Motor neuron (in vitro differentiated cells): ENCODE data around the gene EVI5. TPM values are rescaled to one million over a fixed set of nuclear protein-coding genes. Genes with fewer than 3 reads are reported as not detected.

Experiments
- ATAC-seq, 8 experiments: fragments of 200-7000 bp; cut with Tn5 transposase; replicated peaks in 6 of 8; 2 replicates each; pipeline ENCODE4 v1.8.0; 2021; ENCODE audit warnings: mild to moderate bottlenecking in 8 of 8, moderate library complexity in 8 of 8
- H3K27ac ChIP-seq, 2 donors: fragments of 250-450 bp; sonication (Bioruptor Pico); 2 replicates each; pipeline ENCODE4 v1.9.0; 2021; ENCODE audit warnings: antibody characterized with exemption in 2 of 2, mild to moderate bottlenecking in 2 of 2, moderate library complexity in 1 of 2
- H3K4me1 ChIP-seq, 2 donors: fragments of 250-450 bp; sonication (Bioruptor Pico); replicated peaks in 1 of 2; 2 replicates each; pipeline ENCODE4 v1.6.1; 2021; ENCODE audit warnings: antibody characterized with exemption in 2 of 2, mild to moderate bottlenecking in 2 of 2, moderate library complexity in 1 of 2
- H3K4me3 ChIP-seq, 5 donors: fragments of 250-450 bp; sonication (Bioruptor Pico); 2 replicates each; pipeline ENCODE4 v1.9.0; 2021; ENCODE audit warnings: antibody characterized with exemption in 5 of 5, mild to moderate bottlenecking in 5 of 5, moderate library complexity in 4 of 5
- WGBS, 10 experiments: fragments of 450-650 bp; shearing (Covaris generic); methylation state at CpG; one replicate each; pipeline ENCODE4 v1.0.0; 2022; 5-methylcytosine and 5-hydroxymethylcytosine counted together
- in situ Hi-C, 9 experiments: fragments of 400-800 bp; cut with MboI; loops; one replicate each; pipeline ENCODE4 v1.15.0; 2021; ENCODE audit warnings: low sequenced_read_pairs in 9 of 9, low pct_unique_long_range_greater_than_20kb in 2 of 9; ENCODE audit not compliant: unreplicated experiment in 9 of 9
- total RNA-seq, 8 experiments: library from RNA; unstranded; fragments of 300-600 nt; gene quantifications; 2 replicates each; pipeline versions ENCODE4 v1.2.3 to v1.2.4, GENCODE V29; 2022

The EVI5 gene
- total RNA-seq, 8 experiments from 2014 or later = 20.9 to 59.0 (median 30.2) TPM

DNA sequence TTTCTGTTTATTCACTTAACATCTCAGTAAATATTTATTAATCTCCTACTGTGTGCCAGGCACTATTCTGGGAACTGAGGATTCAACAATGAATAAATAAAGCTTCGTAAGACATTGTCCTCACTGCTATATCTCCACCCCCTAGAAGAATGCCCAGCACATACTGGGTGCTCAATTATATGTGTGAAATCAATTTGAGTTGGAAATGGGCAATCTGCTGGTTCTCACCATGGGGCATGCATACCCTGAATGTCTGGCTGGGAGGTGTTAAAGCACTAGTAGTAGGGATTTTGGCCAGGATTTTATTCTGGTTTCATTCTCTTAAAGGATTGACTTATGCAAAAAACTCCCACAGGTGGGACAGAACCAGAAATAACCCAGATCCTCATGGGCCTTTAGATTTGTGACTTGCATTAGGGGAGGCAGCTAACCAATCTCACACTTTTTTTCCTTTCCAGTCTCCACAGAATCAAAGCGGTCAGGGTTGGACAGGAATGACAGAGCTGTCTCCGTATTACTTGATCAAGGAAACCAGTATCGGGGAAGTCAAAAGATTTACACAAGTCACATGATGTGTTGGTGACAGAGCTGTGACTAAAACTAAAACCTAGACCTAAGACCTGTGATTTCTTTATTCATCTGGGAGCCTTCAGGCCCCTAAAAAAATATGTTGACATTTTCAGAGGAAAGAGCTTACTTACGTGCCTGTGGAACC, 311.0 kb downstream of the EVI5 start:
- H3K4me3 ChIP-seq = no peak overlapping the region
- 13 to 100% (median 81%) methylated on average over 1 to 5 of the region's 5 CpGs for WGBS, 10 experiments
- in situ Hi-C loops = no loop called here
- H3K27ac ChIP-seq = no peak overlapping the region
- ATAC-seq = no peak
- H3K4me1 ChIP-seq = no peaks in the 10 kb centered on the region

GRCh38 chr1:92470216-92470615, 314.7 kb downstream of the EVI5 start:
- Histone ChIP-seq H3K4me3 (no peak overlapping the region), H3K4me1 (no peaks in the 10 kb centered on the region), H3K27ac (no peak overlapping the region)
- 8 to 100% (median 83%) methylated on average over 1 of the region's 1 CpG for WGBS, 10 experiments
- no peak for ATAC-seq
- in situ Hi-C loops = no loop called here

DNA sequence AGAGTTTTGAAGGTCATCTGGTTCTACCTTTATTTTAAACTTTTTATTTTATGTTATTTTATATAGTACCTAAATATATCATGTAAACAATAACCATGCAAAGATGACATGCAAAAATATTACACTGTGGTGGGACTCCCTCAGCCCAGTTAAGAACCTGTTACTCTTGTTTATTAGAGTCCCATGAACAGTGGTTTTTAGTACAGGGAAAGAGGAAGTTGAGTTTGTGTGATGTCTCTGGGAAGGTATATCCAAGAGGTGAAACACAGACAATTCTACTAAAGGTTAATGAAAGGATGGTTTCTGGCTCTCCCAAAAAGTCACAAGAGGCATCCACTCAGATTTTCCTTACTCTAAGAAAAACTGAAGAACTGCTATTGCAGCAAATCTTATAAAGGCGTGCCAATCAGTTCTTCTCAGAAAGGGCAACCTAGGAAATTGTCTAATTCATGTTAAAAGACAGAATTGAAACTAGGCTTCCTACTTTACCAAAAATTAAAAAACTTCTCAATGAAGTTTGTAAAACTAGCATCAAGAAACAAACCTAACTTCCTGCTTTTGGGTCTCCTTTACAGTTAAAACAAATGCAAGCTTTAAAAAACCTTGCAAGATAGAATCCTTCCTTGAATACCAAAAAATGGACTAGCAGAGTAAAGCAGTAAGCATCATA, 318.1 kb downstream of the EVI5 start:
- WGBS, 10 experiments = 50 to 100% (median 88%) methylated on average over 1 of the region's 1 CpG; no CpG with 5 or more reads in 3 of the 10 experiments
- H3K4me3 ChIP-seq = no peak overlapping the region
- H3K4me1 ChIP-seq = no peaks in the 10 kb centered on the region
- no peak for ATAC-seq
- H3K27ac ChIP-seq = no peak overlapping the region
- in situ Hi-C loops = no loop called here

- Histone ChIP-seq H3K4me3 (no peak overlapping the region), H3K4me1 (no peaks in the 10 kb centered on the region), H3K27ac (no peak overlapping the region)
- 80 to 100% (median 100%) methylated on average over 1 of the region's 1 CpG; no CpG with 5 or more reads in 4 of the 10 experiments for WGBS, 10 experiments
- in situ Hi-C loops = no loop called here
- ATAC-seq = no peak
These were observed 319.7 kb downstream of the EVI5 start for GRCh38 chr1:92465256-92465647.

- in situ Hi-C loops = no loop called here
- no peak for ATAC-seq
- Histone ChIP-seq H3K4me1 (no peaks in the 10 kb centered on the region), H3K27ac (no peak overlapping the region), H3K4me3 (no peak overlapping the region)
- WGBS, 10 experiments = 90 to 100% (median 100%) methylated on average over 1 to 3 of the region's 4 CpGs; no CpG with 5 or more reads in 4 of the 10 experiments
These were observed 320.2 kb downstream of the EVI5 start for GRCh38 chr1:92464588-92465255.

GRCh38 chr1:92461364-92462097, 323.4 kb downstream of the EVI5 start:
- WGBS, 10 experiments = 48 to 98% (median 83%) methylated on average over 1 to 5 of the region's 5 CpGs
- no peak overlapping the region for H3K4me3 ChIP-seq
- ATAC-seq = no peak
- no peaks in the 10 kb centered on the region for H3K4me1 ChIP-seq
- in situ Hi-C loops = no loop called here
- no peak overlapping the region for H3K27ac ChIP-seq

DNA sequence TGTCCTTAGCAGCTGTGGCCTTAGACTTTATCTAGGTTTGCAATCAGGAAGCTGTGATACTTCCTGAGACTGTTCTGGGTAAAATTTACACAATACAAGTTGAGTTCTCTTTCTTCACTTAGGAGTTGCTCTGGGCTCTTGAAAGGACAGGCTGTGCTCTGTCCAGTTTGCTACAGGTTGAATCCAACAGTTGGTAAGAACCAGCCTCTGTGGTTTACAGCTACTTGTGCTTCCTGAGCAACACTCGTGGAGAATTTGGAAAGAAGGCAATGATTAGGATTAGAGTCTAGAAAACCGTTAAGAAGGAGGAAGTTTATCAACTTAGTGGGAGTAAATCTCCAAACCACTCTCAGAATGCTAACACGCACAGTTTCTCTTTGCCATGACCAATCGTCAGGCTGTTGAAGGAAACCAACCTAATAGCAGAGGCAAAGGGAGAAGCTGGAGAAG, 325.0 kb downstream of the EVI5 start:
- H3K4me1 ChIP-seq = no peaks in the 10 kb centered on the region
- in situ Hi-C loops = no loop called here
- no peak overlapping the region for H3K27ac ChIP-seq
- ATAC-seq = no peak
- WGBS, 10 experiments = 33 to 100% (median 79%) methylated on average over 2 to 4 of the region's 4 CpGs; no CpG with 5 or more reads in 1 of the 10 experiments
- no peak overlapping the region for H3K4me3 ChIP-seq

Other genes with a start within 250 kb of the EVI5 start
- gene RPL5, start 46.9 kb upstream of the EVI5 start, total RNA-seq = 1,000 to 10,000 TPM; 1,889 to 7,232 (median 3,602) TPM
- gene DIPK1A, start 176.4 kb upstream of the EVI5 start, total RNA-seq = 10 to 100 TPM in 4 of 8 experiments, 1 to 10 TPM in 4; 7.1 to 22.5 (median 10.2) TPM